OCI-LY3 (cell line): ENCODE data around the gene ZFAND3.
"Not testable (repeated sequence)": the region's sequence is repeated elsewhere in the genome, so short reads cannot be mapped to it uniquely, and the experiment has no call there.

ENCODE experiments used
- H2AFZ ChIP-seq: fragments of 200-600, 300-600 bp; shearing (Covaris generic); 2 replicates; pipeline ENCODE4 v1.6.0; 2014; ENCODE audit warnings: antibody characterized with exemption, low read depth, low read length
- H3K27ac ChIP-seq: fragments of 200-600, 300-600 bp; sonication (generic); 2 replicates; pipeline ENCODE4 v1.5.1; 2014; ENCODE audit warnings: mild to moderate bottlenecking, low read length, moderate library complexity, mixed read lengths
- H3K27me3 ChIP-seq: fragments of 200-600, 300-600 bp; sonication (generic); 2 replicates; pipeline ENCODE4 v1.6.1; 2014; ENCODE audit warnings: low read depth, low read length, mixed read lengths
- H3K36me3 ChIP-seq: fragments of 200-600, 300-600 bp; sonication (generic); replicated peaks from 2 replicates; pipeline ENCODE3; 2014; ENCODE audit warnings: low read depth, low read length, mixed read lengths
- H3K4me1 ChIP-seq: fragments of 300-600, 200-600 bp; sonication (generic); 2 replicates; pipeline ENCODE4 v1.6.1; 2014; ENCODE audit warnings: low read length, mixed read lengths
- H3K4me2 ChIP-seq: fragments of 200-600, 300-600 bp; sonication (generic); 2 replicates; pipeline ENCODE4 v1.6.1; 2014; ENCODE audit warnings: low read length, mixed read lengths
- H3K4me3 ChIP-seq: fragments of 300-600, 200-600 bp; sonication (generic); 2 replicates; pipeline ENCODE4 v1.5.1; 2014; ENCODE audit warnings: antibody characterized with exemption, mild to moderate bottlenecking, low read length, moderate library complexity
- H3K79me2 ChIP-seq: fragments of 300-600, 200-600 bp; shearing (Covaris generic); 2 replicates; pipeline ENCODE4 v1.6.1; 2014; ENCODE audit warnings: mild to moderate bottlenecking, low read length, mixed read lengths
- H3K9ac ChIP-seq: fragments of 300-600, 200-600 bp; shearing (Covaris generic); 2 replicates; pipeline ENCODE4 v1.6.0; 2014; ENCODE audit warnings: mild to moderate bottlenecking, low read length, moderate library complexity
- H3K9me3 ChIP-seq: fragments of 200-600, 300-600 bp; shearing (Covaris generic); 2 replicates; pipeline ENCODE4 v1.6.1; 2014; ENCODE audit warnings: low read length, mixed read lengths; ENCODE audit not compliant: insufficient read depth
- H4K20me1 ChIP-seq: fragments of 200-600, 300-600 bp; sonication (generic); 2 replicates; pipeline ENCODE4 v1.6.1; 2016; ENCODE audit warnings: low read length, mixed read lengths; ENCODE audit not compliant: insufficient read depth
- EZH2phosphoT487 ChIP-seq: fragments of 200-600 bp; shearing (Covaris generic); IDR thresholded peaks from 2 replicates; pipeline ENCODE4 v1.6.1; 2018; ENCODE audit warnings: antibody characterized with exemption, mixed run types, low read depth
- TF ChIP-seq, protein P1 (sequence below): fragments of 200-600, 300-600 bp; sonication (generic); IDR thresholded peaks from 2 replicates; pipeline ENCODE4 v1.5.1; 2014; ENCODE audit warnings: antibody characterized with exemption, low read length, low read depth

ZFAND3 gene

DNA sequence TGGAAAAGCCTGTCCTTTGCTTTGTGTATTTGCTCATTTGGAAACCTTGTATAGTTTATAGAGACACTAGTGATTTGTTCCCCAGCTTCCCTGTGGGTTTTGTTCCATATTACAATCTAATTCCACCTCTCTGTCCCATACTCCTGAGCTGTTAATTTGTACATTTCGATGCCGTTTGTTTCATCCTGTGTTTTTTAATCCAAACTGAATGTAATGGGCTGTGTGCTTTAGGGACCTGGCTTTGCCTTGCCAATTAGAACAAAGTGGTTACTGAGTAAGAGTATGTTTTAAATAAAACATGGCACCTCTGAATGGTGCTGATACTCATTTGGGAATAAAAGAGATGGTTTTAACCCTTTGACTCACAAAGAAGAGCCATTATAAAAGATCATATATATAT, 122.3 kb downstream of the ZFAND3 start:
- Histone ChIP-seq H3K4me2 (no peak overlapping the region), H3K9ac (no peak overlapping the region), H3K27me3 (no peaks in the 10 kb centered on the region), H3K9me3 (no peaks in the 10 kb centered on the region), H3K4me3 (no peak overlapping the region), H4K20me1 (peaks cover 22% of the 10 kb centered on the region), H3K27ac (no peak overlapping the region), H3K36me3 (no peaks in the 10 kb centered on the region), H2AFZ (no peak overlapping the region), H3K4me1 (peaks cover 41% of the 10 kb centered on the region), H3K79me2 (peaks cover 23% of the 10 kb centered on the region; the same call in 1 of the 2 replicates)
- TF ChIP-seq EZH2phosphoT487 = no peak

DNA sequence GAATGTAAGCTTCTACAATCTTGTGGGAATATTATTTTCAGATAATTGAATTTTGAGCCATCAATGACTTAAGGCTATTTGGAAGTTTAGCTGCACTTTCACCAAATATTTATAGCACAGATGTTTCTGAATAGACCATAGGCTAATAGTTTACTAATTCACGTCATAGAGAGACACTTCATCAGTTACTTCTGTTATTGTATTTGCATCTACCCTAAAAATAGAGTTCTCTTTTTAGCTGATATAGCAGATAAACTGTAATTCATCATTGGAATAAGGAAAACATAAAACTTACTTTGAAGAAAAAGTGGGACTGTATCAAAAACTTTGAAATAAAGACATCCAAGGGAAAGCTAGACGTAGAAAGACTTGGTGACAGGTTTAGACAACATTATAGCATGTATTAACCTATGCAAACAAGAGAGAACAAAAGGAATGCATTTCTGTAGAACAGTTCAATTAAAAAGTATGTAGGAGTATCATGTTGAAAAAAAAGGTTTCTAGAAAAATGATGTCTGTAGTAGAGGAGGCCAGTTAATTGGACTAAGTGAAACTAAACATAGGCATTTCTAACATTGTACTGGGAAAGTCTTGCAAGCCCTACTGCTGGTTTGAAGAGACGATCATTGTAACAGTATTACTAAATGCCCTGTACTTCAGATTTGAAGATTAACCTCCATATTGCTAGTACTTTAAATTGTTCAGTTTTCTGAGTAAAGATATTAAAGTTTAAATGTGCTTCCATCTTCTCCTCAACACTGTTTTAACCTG, 123.3 kb downstream of the ZFAND3 start:
- Histone ChIP-seq H3K36me3 (no peaks in the 10 kb centered on the region), H3K9ac (no peak overlapping the region), H3K9me3 (no peaks in the 10 kb centered on the region), H2AFZ (no peak overlapping the region), H4K20me1 (peaks cover 22% of the 10 kb centered on the region), H3K27ac (no peak overlapping the region), H3K27me3 (no peaks in the 10 kb centered on the region), H3K4me3 (no peak overlapping the region), H3K4me1 (peaks cover 37% of the 10 kb centered on the region), H3K4me2 (peak overlapping the region; percentile 54), H3K79me2 (peaks cover 24% of the 10 kb centered on the region; the same call in 1 of the 2 replicates)
- TF ChIP-seq, protein P1, sequence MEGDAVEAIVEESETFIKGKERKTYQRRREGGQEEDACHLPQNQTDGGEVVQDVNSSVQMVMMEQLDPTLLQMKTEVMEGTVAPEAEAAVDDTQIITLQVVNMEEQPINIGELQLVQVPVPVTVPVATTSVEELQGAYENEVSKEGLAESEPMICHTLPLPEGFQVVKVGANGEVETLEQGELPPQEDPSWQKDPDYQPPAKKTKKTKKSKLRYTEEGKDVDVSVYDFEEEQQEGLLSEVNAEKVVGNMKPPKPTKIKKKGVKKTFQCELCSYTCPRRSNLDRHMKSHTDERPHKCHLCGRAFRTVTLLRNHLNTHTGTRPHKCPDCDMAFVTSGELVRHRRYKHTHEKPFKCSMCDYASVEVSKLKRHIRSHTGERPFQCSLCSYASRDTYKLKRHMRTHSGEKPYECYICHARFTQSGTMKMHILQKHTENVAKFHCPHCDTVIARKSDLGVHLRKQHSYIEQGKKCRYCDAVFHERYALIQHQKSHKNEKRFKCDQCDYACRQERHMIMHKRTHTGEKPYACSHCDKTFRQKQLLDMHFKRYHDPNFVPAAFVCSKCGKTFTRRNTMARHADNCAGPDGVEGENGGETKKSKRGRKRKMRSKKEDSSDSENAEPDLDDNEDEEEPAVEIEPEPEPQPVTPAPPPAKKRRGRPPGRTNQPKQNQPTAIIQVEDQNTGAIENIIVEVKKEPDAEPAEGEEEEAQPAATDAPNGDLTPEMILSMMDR = no peak
- TF ChIP-seq EZH2phosphoT487 = no peak

DNA sequence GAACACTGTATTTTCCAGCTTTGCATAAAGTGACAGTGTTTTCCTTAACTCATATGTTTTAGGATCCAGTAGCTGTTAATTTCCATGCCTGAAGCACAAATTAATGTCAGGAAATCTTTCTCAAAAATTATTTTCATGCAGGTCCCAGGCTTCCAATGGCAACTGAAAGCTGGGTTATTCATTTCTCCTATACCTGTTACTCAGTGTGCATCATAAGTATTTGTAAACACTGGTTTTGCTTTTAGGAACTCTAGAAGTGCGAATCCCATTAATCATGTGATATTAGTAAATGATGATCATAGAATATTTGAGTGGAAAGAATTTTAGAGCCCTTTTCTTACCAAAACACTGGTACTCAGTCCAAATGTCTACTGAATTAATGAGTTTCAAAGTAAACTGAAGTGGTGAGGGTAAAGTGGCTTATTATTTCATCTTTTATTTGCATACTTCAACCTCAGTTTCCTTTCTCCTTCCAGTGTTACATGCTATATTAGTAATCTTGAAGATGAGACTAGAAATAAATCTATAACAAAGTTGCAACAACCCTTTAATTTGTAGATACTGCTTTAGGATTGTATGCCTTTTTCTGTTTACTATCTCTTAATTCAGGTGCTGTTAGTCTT, 124.0 kb downstream of the ZFAND3 start:
- H3K27ac ChIP-seq = no peak overlapping the region
- TF ChIP-seq, protein P1 = no peak
- no peak for TF ChIP-seq EZH2phosphoT487
- peaks cover 22% of the 10 kb centered on the region for H4K20me1 ChIP-seq
- H3K36me3 ChIP-seq = no peaks in the 10 kb centered on the region
- peak overlapping the region; percentile 54 for H3K4me2 ChIP-seq
- no peaks in the 10 kb centered on the region for H3K9me3 ChIP-seq
- peaks cover 32% of the 10 kb centered on the region for H3K79me2 ChIP-seq
- H3K4me3 ChIP-seq = 0 out of 2 replicates have a peak overlapping the region, but pooled peaks have one; percentile 2
- no peak overlapping the region for H2AFZ ChIP-seq
- H3K4me1 ChIP-seq = peaks cover 37% of the 10 kb centered on the region
- no peaks in the 10 kb centered on the region for H3K27me3 ChIP-seq
- H3K9ac ChIP-seq = no peak overlapping the region

DNA sequence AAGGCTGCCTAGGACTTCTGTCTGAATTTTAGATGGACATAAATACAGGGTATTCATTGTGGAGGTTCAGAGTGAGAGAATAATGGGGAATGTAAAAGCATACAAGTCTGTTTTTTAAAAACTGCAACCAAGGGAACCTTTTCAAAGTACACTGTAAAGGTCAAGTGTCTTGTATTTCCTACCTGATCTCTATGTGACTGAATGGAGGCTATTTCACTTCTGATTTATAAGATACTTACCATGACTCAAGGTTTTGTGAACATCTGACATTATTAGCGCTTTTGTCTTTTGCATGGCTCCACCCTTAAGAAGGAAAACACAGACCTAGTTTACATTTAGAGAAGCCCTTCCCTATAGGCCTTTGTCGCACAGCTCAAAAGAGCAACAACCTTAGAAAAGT, 126.5 kb downstream of the ZFAND3 start:
- H3K9me3 ChIP-seq = no peaks in the 10 kb centered on the region
- H3K36me3 ChIP-seq = no peaks in the 10 kb centered on the region
- peaks cover 25% of the 10 kb centered on the region for H3K4me1 ChIP-seq
- no peaks in the 10 kb centered on the region for H3K27me3 ChIP-seq
- H2AFZ ChIP-seq = no peak overlapping the region
- no peak overlapping the region for H3K4me2 ChIP-seq
- H3K79me2 ChIP-seq = peaks cover 47% of the 10 kb centered on the region
- no peak overlapping the region for H3K4me3 ChIP-seq
- H3K9ac ChIP-seq = no peak overlapping the region
- H3K27ac ChIP-seq = no peak overlapping the region
- no peak for TF ChIP-seq EZH2phosphoT487
- peaks cover 22% of the 10 kb centered on the region for H4K20me1 ChIP-seq

DNA sequence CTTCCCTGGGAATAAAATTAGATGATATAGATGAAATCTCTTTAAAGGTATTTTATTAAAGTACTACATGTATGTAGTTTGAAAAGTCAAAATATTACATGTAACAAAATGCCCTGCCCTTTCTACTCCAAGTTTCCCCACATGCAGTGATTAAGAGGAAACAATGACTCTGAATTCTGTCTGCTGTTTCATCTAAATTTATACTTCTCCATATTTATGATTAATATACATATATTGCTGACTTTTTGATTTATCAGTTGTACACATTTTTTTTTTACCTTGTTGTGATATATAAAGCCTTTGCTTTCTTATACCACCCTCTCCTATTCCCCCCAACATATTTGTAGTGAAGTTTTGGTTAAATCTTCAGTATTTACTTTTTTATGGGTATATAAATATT, 127.9 kb downstream of the ZFAND3 start:
- Histone ChIP-seq H4K20me1 (peaks cover 26% of the 10 kb centered on the region), H3K79me2 (peaks cover 55% of the 10 kb centered on the region)

DNA sequence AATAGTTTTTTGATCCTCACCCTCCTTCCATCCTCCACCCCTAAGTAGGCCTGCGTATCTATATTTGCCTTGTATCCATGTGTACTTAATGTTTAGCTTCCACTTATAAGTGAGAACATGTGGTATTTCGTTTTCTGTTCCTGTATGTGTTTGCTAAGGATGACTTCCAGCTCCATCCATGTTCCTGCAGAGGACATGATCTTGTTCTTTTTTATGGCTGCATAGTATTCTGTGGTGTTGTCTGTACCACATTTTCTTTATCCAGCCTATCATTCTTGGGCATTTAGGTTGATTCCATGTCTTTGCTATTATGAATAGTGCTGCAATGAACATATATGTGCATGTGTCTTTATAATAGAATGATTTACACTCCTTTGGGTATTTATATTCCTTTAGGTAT, 129.1 kb downstream of the ZFAND3 start:
- H3K9ac ChIP-seq, H3K27me3 ChIP-seq, H2AFZ ChIP-seq, H3K4me3 ChIP-seq, H3K4me2 ChIP-seq, H3K36me3 ChIP-seq, H3K27ac ChIP-seq, H3K9me3 ChIP-seq: not testable (repeated sequence)
- H4K20me1 ChIP-seq = peaks cover 25% of the 10 kb centered on the region
- peaks cover 31% of the 10 kb centered on the region for H3K4me1 ChIP-seq
- H3K79me2 ChIP-seq = peaks cover 62% of the 10 kb centered on the region

More for the DNA sequence above, 127.9 kb downstream of the ZFAND3 start:
- H3K36me3 ChIP-seq = no peaks in the 10 kb centered on the region
- H3K4me1 ChIP-seq = peaks cover 31% of the 10 kb centered on the region
- H3K9me3 ChIP-seq = no peaks in the 10 kb centered on the region
- no peak overlapping the region for H3K27ac ChIP-seq
- no peak overlapping the region for H2AFZ ChIP-seq
- H3K9ac ChIP-seq = no peak overlapping the region
- H3K4me2 ChIP-seq = no peak overlapping the region
- no peaks in the 10 kb centered on the region for H3K27me3 ChIP-seq
- TF ChIP-seq EZH2phosphoT487 = no peak
- TF ChIP-seq, protein P1 = no peak
- no peak overlapping the region for H3K4me3 ChIP-seq
